GF-D8 (cell line): ENCODE data around the gene TBC1D24.

ENCODE experiments used
- DNase-seq: peaks from one replicate; lab custom pipeline; 2025; lab: John Stamatoyannopoulos, UW

TBC1D24 gene

GRCh38 chr16:2517954-2518605 is 43.2 kb downstream of the TBC1D24 start:
- no peak for DNase-seq

GRCh38 chr16:2518823-2519710 is 44.1 kb downstream of the TBC1D24 start:
- no peak for DNase-seq

DNA sequence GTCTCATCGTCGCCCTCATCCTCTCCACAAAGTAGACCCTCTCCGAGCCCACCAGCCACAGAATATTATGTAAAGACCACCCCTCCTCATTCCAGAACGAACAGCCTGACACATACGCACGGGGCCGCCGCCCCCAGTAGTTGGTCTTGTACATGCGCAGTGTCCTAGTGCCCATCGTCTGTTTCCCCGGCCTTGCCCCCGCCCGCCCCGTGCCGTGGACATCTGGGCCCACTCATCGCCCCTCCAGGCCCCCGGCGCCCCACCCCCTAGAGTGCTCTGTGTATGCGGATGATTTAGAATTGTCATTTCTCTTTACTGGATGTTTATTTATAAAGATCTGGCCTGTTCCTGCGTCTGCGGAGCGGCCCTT is 44.8 kb downstream of the TBC1D24 start:
- no peak for DNase-seq

DNA sequence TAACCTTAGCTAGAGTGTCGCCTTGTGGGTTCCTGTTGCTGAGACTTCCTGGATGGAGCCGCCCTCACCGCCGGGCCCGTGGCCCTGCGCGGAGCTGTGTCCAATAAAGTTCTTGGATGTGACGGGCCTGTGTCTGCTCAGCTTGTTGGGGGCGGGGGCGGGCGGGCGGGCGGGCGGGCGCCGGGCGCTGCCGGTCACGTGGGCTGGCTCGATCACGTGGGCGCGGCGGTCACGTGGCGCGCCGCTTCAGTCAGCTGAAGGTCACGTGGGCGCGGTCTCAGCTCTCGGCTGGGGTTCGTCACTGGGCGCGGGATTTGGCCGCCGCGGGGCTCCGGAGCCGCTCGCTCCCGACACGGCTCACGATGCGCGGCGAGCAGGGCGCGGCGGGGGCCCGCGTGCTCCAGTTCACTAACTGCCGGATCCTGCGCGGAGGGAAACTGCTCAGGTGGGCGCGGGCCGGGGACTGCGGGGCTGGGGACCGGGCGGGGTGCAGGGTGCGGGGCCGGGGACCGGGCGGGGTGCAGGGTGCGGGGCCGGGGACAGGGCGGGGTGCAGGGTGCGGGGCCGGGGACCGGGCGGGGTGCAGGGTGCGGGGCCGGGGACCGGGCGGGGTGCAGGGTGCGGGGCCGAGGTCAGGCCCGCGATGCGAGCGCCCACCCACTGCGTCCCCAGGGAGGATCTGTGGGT is 45.3 kb downstream of the TBC1D24 start, which contains the start of gene AMDHD2:
Gene AMDHD2 (plus strand): TSS at position 275 of the 687 bp plus-strand sequence. CDS start 88 bp downstream, at position 363.
- DNase-seq = peak; percentile 57

GRCh38 chr16:2520784-2521531 is 46.0 kb downstream of the TBC1D24 start:
- no peak for DNase-seq

DNA sequence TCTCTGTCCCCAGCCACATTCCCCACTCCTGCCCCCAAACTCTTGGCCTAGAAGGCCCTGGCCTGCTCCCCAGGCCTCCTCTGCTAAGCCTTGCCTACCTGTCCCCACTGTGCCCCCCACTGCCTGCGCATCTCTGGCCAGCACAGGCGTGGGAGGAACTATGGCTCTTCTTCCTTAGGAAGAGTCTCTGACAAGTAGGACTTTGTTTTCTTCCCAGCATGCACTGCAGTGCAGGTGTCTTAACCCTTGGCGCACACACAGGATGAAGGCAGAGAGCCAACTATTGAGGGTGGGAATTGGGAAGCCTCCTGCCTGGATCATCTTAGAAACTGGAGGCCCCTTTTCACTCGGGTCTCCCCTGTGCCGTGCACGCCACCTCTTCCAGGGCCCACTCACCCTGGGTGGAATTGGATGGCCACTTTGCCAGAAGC is 48.9 kb downstream of the TBC1D24 start:
- no peak for DNase-seq

GRCh38 chr16:2524339-2524938 is 49.5 kb downstream of the TBC1D24 start:
- no peak for DNase-seq

GRCh38 chr16:2526135-2526534 is 51.2 kb downstream of the TBC1D24 start:
- DNase-seq = no peak

- DNase-seq = no peak
These were observed 52.3 kb downstream of the TBC1D24 start for GRCh38 chr16:2527071-2527783.

- no peak for DNase-seq
These were observed 52.8 kb downstream of the TBC1D24 start for GRCh38 chr16:2527784-2528100.

- DNase-seq = no peak
These were observed 53.5 kb downstream of the TBC1D24 start for GRCh38 chr16:2528161-2529060.

GRCh38 chr16:2529061-2529931 is 54.4 kb downstream of the TBC1D24 start:
- DNase-seq = no peak

GRCh38 chr16:2529961-2530628 is 55.2 kb downstream of the TBC1D24 start:
- no peak for DNase-seq

DNA sequence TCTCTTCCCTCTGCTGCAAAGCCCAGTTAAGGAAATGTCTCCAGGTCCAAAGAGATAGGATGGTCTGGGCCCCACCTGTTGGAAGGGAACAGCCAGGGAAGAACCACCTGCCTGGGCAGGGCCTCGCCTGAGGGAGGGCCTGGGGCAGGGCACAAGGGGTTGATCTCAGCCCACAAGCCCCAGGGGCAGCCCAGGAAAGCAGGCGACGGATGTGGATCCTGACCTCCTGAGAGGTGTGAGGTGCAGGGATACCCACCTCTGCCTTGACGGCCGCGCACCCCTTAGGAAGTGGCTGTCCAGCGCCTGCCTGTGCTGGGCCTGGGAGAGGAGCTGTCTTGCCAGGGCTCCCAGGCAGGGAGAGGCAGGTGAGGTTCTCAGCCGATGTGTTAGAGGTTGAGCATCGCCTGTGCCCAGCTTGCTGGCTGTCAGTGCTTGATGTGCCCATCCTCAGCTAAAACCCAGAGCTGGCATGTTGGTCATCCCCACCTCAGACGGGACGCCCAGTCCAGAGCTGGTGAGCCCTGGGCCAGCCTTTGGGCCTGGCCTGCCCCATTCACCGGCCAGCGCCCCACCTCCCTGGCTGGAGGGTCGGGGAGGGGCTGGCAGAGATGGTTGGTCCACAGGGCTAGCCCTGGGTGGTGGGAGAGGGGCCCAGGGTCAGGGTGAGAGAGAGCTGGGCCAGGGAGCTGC is 55.8 kb downstream of the TBC1D24 start:
- no peak for DNase-seq

- no peak for DNase-seq
These were observed 56.4 kb downstream of the TBC1D24 start, which contains the start of gene CEMP1 for GRCh38 chr16:2531371-2531695. Gene CEMP1, minus strand, starts transcription at chr16:2531408. Its CDS starts 335 bp downstream, at chr16:2531073.

DNA sequence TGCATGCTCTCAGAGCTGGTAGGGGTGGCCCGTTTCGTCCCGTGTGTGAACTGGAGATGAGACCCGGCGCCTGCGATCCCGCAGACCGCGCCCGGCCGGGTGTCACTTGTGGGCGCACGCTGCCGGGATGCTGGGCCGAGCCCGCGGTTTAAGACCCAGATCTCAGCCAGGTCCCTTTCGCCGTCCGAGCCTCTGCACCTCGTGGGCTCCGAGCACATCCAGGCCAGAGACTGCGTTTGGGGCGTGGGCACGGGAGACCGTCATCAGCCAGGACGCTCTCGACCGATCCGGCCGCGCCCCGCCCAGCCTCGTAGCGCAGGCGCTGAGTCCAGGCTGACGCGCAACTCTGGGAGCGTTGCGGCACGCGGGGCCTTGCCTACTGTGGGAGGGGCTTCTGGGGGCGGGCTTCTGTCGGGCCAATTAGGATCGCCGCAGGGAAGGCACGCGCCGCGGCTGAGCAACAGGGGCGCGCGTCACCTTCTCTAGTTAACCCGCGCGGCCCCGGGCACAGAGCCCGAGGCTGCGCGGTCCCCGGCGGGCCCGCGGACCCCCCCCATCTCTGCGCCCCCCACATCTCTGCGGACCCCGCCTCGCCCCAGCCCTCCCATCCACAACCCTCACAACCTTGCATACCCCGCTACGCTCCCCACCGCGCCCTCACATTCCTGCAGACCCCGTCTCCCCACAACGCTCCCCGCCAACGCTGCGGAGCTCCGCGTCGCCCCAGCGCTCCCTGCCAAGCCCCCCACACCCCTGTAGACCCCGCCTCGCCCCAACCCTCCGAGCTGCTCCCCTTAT is 57.0 kb downstream of the TBC1D24 start:
- peak; percentile 82 for DNase-seq
